ENCODE data around the gene ACADSB.

ACADSB gene

GRCh38 chr10:123103944-123104343 lies 95.1 kb downstream of the ACADSB start:
- no peak overlapping the region for H3K4me3 ChIP-seq (ENCODE audit: low read depth, low read length)
- TF ChIP-seq, protein P1, sequence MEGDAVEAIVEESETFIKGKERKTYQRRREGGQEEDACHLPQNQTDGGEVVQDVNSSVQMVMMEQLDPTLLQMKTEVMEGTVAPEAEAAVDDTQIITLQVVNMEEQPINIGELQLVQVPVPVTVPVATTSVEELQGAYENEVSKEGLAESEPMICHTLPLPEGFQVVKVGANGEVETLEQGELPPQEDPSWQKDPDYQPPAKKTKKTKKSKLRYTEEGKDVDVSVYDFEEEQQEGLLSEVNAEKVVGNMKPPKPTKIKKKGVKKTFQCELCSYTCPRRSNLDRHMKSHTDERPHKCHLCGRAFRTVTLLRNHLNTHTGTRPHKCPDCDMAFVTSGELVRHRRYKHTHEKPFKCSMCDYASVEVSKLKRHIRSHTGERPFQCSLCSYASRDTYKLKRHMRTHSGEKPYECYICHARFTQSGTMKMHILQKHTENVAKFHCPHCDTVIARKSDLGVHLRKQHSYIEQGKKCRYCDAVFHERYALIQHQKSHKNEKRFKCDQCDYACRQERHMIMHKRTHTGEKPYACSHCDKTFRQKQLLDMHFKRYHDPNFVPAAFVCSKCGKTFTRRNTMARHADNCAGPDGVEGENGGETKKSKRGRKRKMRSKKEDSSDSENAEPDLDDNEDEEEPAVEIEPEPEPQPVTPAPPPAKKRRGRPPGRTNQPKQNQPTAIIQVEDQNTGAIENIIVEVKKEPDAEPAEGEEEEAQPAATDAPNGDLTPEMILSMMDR (IDR thresholded peaks at IDR 0.05; ENCODE audit: borderline replicate concordance, insufficient read depth, low read depth, low read length), result no peak

All from GM12875 (cell line).